Measurements from ENCODE around the gene PCCA. TPM values are rescaled to one million over a fixed set of nuclear protein-coding genes. Genes with fewer than 3 reads are reported as not detected.

PCCA gene
- total and polyA plus RNA-seq, 4 donors = 8.3 to 71.8 (median 22.8) TPM

- ATAC-seq (ENCODE audit: insufficient read depth, low FRiP score) (no peak), DNase-seq (no peak)
- no peak for TF ChIP-seq CTCF (IDR thresholded peaks at IDR 0.05; ENCODE audit: control extremely low read depth, extremely low read depth)
- peaks cover 0 to 3% (median 0%) of the 10 kb centered on the region in 4 donors for H3K36me3 ChIP-seq (ENCODE audit: control insufficient read depth in 4 of 4, insufficient read depth in 4 of 4, low read length in 4 of 4)
- no peak overlapping the region for H3K9ac ChIP-seq (ENCODE audit: insufficient read depth in 1 of 2, low read length in 2 of 2)
- WGBS, 2 donors = 69 to 73% methylated on average over 5 of the region's 5 CpGs
- no peaks in the 10 kb centered on the region for H3K27me3 ChIP-seq (ENCODE audit: control insufficient read depth in 3 of 3, insufficient read depth in 3 of 3, low read length in 2 of 3)
- no peak overlapping the region for H3K27ac ChIP-seq (ENCODE audit: low read depth in 1 of 2, low read length in 1 of 2)
- H3K9me3 ChIP-seq (ENCODE audit: control insufficient read depth in 4 of 4, insufficient read depth in 3 of 4, low read length in 3 of 4) = peaks cover 0 to 3% (median 0%) of the 10 kb centered on the region in 4 donors
- no peak overlapping the region for H3K4me3 ChIP-seq
- peaks cover 0 to 5% (median 0%) of the 10 kb centered on the region in 5 donors for H3K4me1 ChIP-seq (ENCODE audit: control insufficient read depth in 5 of 5, insufficient read depth in 5 of 5, low read length in 5 of 5)
Observed at GRCh38 chr13:100461309-100462030, 372.6 kb downstream of the PCCA start.

- Histone ChIP-seq H3K4me3 (no peak overlapping the region), H3K27me3 (ENCODE audit: control insufficient read depth in 3 of 3, insufficient read depth in 3 of 3, low read length in 2 of 3) (no peaks in the 10 kb centered on the region), H3K9me3 (ENCODE audit: control insufficient read depth in 4 of 4, insufficient read depth in 3 of 4, low read length in 3 of 4) (peaks cover 0 to 3% (median 0%) of the 10 kb centered on the region in 4 donors), H3K9ac (ENCODE audit: insufficient read depth in 1 of 2, low read length in 2 of 2) (no peak overlapping the region), H3K4me1 (ENCODE audit: control insufficient read depth in 5 of 5, insufficient read depth in 5 of 5, low read length in 5 of 5) (peaks cover 0 to 5% (median 0%) of the 10 kb centered on the region in 5 donors), H3K36me3 (ENCODE audit: control insufficient read depth in 4 of 4, insufficient read depth in 4 of 4, low read length in 4 of 4) (peaks cover 0 to 4% (median 0%) of the 10 kb centered on the region in 4 donors), H3K27ac (ENCODE audit: low read depth in 1 of 2, low read length in 1 of 2) (no peak overlapping the region)
- ATAC-seq (ENCODE audit: insufficient read depth, low FRiP score) = no peak
- DNase-seq = no peak
- no peak for TF ChIP-seq CTCF (IDR thresholded peaks at IDR 0.05; ENCODE audit: control extremely low read depth, extremely low read depth)
- WGBS, 2 donors = 52 to 55% methylated on average over 4 of the region's 4 CpGs
Observed at GRCh38 chr13:100464006-100464405, 375.1 kb downstream of the PCCA start.

- Histone ChIP-seq H3K4me1 (ENCODE audit: control insufficient read depth in 5 of 5, insufficient read depth in 5 of 5, low read length in 5 of 5) (no peaks in the 10 kb centered on the region), H3K36me3 (ENCODE audit: control insufficient read depth in 4 of 4, insufficient read depth in 4 of 4, low read length in 4 of 4) (peaks cover 0 to 4% (median 0%) of the 10 kb centered on the region in 4 donors), H3K27me3 (ENCODE audit: control insufficient read depth in 3 of 3, insufficient read depth in 3 of 3, low read length in 2 of 3) (no peaks in the 10 kb centered on the region), H3K9ac (ENCODE audit: insufficient read depth in 1 of 2, low read length in 2 of 2) (no peak overlapping the region), H3K27ac (ENCODE audit: low read depth in 1 of 2, low read length in 1 of 2) (no peak overlapping the region), H3K9me3 (ENCODE audit: control insufficient read depth in 4 of 4, insufficient read depth in 3 of 4, low read length in 3 of 4) (no peaks in the 10 kb centered on the region), H3K4me3 (no peak overlapping the region)
- DNase-seq (no peak), ATAC-seq (ENCODE audit: insufficient read depth, low FRiP score) (no peak)
- TF ChIP-seq CTCF (IDR thresholded peaks at IDR 0.05; ENCODE audit: control extremely low read depth, extremely low read depth) = no peak
- 94 to 95% methylated on average over 5 of the region's 5 CpGs for WGBS, 2 donors
Observed at GRCh38 chr13:100465558-100465957, 376.7 kb downstream of the PCCA start.

Data from lung (tissue), 12 donors.